Embryonic facial prominence (tissue), 1 donor: ENCODE data around the gene CPT1B.
"Not testable (repeated sequence)": the region's sequence is repeated elsewhere in the genome, so short reads cannot be mapped to it uniquely, and the experiment has no call there.

ENCODE experiments used
- DNase-seq: peaks from one replicate; pipeline ENCODE4 v3.0.0-alpha.2; 2016; ENCODE audit errors: extremely low spot score

The CPT1B gene

DNA sequence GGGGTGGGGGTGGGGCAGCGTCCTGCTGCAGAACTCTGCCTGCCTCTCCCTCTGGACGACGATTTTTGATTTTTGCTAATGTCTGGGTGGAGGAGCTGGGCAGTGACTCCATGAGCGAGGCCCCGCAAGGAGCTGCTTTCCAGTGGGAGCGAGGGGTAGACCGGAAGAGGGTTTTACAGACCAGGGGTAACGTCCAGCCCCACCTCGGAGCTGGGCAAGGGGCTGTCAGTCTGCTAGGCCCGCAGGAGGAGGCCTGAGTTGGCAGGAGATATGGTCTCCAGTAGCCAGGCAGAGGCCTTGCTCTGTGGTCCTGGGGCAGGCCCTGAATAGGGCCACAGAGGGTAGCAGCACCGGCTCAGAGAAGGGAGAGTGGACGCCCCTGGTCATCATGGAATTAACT lies 31.4 kb upstream of the CPT1B start:
- no peak for DNase-seq

DNA sequence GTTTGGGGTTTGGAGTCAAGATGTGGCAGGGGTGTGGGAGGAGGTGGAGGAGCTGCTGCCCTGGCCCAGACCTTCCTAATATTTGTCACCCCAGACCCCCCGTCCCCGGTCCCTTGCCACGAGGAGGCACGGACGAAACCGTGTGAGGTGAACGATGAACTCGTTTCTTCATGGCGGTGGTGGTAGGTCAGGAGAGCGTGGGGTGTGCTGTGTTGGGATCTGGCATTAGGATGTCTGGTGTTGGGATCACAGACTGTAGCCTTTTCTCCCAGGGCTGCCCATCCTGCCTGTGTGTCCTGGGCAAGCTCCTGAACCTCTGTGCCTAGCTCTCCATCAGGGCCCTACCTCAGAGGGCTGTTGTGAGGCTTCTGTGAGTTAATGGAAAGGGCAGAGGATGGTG lies 30.8 kb upstream of the CPT1B start:
- DNase-seq: no peak

DNA sequence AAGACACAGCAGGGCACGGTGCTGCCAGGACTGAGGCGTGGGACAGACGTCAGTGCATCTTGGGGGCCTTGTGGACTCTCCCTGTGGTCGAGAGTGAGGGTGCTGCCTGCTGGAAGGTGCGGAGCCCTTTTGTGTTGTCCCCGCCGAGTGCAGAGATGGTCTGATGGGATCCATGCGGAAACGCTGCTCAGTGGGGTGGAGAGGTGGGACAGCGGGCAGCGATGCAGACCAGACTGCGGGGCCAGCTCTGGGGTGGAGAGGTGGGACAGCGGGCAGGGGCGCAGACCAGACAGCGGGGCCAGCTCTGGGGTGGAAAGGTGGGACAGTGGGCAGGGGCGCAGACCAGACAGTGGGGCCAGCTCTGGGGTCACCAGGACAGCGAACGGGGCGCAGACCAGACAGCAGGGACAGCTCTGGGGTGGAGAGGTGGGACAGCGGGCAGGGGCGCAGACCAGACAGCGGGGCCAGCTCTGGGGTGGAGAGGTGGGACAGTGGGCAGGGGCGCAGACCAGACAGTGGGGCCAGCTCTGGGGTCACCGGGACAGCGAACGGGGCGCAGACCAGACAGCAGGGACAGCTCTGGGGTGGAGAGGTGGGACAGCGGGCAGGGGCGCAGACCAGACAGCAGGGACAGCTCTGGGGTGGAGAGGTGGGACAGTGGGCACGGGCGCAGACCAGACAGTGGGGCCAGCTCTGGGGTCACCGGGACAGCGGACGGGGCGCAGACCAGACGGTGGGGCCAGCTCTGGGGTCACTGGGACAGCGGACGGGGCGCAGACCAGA lies 30.0 kb upstream of the CPT1B start:
- DNase-seq: not testable (repeated sequence)

DNA sequence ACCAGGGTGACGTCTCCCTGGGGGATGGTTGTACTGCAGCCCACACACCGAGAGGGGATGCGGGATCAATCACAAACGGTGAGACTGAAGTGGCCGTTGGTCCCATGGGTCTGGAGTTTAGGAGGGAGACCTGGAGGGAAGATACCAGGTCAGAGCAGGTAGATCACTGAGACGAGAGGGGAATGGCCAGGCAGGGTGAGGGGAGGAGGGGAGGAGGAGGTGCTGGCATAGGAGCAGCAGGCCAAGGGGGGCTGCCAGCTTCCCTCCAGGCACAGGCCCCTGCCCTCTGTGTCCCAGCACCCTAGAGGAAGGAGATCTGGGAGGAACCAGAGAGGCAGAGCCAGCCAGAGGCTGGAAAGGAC lies 29.4 kb upstream of the CPT1B start:
- no peak for DNase-seq

DNA sequence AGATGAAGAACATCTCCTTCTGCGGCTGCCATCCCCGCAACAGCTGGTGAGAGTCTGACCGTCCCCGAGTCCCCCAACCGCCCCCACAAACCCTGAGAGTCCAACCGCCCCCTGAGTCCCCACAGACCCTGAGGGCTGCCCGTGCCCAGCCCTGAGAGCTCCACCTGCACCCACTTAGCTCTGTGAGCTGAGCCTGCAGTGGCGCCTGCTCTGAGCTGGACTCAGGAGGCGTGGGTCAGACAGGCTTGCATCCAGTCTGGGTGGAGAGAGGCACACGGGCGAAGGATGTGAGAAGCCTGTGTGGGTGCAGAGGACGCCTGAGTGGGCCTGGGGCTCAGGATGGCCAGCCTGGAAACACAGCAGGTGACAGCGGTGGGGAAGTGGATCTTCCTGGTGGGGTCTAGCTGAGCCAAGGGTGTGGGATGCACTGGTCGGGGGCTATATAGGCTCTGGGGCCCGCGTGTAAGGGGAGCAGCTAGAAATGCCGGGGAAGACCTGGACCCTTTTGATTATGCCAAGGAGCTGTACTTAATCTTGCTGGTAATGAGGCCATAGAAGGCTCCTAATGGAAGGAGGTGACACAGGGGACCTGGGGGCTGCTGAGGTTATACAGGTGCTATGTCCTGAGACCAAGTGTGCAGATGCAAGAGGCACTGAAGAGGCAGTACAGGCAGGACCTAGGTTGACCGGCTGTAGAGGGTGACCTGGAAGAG lies 28.9 kb upstream of the CPT1B start:
- DNase-seq: no peak

DNA sequence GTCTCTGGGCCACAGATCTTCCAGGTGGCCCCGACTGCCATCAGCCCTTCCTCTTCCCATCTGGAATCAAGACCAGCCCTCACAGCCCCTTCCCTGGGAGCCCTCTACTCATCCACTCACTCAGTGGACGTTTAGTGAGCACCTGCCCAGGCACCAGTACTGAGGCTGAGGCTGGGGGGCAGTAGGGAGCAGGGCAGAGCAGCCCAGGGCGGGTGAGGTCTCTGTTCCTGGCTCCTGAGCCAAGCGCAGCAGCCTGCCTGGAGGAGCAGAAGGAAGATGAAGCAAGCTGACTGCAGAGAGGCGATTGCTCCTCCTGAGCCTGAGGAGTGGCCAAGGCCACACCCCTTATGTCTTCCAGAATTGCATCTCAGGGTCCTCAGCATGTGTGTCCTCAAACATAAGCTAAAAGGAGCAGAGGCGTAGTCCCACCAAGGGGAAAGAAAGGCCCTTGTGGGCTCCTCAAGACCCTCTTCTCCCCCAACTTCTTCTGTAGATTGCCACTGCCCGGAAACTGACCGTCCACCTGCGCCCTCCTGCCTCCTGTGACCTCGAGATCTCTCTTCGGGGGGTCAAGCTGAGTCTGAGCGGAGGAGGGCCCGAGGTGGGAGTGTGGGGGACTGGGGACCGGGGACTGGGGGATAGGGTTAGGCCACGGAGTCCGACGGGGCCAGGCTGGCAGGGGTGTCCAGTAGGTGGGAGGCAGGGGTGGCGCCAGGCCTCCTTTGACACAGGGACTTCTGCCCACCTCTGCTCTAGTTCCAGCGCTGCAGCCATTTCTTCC lies 28.1 kb upstream of the CPT1B start:
- no peak for DNase-seq

DNA sequence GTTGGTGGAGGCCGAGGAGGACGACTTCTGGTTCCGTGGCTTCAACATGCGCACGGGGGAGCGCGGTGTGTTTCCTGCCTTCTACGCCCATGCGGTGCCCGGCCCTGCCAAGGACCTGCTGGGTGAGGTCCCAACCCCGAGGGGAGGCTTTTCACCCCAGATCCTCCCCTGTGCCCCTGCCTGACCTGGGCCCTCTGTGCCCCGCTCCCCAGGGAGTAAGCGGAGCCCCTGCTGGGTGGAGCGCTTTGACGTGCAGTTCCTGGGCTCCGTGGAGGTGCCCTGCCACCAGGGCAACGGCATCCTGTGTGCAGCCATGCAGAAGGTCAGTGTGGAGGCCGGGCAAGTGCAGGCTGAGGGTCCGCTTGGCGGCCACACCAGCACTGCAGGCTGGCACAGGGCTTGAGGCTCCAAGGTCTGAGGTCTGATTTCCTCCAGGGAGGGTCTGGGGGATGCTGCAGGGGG lies 27.4 kb upstream of the CPT1B start:
- no peak for DNase-seq

DNA sequence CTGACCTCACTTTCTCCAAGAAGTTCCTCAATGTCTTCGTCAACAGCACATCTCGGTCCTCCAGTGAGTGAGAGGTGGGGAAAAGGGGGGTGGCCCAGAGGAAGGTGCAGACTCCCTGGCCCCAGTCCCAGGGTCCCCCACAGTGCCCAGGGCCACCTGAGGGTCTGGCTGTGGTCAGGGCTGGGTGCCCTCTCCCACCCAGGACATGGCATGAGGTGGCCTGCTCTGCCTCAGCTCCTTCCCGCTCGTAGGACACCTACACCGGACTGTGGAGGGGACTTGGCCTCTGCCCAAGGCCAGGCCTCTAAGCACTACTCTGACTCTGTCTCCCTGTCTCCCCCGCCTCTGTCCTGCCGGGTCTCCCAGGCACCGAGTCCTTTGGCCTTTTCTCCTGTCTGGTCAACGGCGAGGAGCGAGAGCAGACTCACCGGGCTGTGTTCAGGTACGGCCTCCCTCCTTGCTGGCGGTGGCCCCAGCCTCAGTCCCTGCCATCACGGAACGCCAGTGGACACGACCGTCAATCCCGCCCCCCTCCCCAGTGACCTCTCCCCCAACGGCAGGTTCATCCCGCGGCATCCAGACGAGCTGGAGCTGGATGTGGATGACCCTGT lies 26.9 kb upstream of the CPT1B start:
- DNase-seq: no peak

DNA sequence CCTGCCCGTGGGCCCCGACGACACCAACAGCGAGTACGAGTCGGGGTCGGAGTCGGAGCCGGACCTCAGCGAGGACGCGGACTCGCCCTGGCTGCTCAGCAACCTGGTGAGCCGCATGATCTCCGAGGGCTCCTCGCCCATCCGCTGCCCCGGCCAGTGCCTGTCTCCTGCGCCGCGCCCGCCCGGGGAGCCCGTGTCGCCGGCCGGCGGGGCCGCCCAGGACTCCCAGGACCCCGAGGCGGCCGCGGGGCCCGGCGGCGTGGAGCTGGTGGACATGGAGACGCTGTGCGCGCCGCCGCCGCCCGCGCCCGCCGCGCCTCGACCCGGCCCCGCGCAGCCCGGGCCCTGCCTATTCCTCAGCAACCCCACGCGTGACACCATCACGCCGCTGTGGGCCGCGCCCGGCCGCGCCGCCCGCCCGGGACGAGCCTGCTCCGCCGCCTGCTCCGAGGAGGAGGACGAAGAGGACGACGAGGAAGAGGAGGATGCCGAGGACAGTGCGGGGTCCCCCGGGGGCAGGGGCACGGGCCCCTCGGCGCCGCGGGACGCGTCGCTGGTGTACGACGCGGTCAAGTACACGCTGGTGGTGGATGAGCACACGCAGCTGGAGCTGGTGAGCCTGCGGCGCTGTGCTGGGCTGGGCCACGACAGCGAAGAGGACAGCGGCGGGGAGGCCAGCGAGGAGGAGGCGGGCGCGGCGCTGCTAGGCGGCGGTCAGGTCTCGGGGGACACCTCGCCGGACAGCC lies 26.2 kb upstream of the CPT1B start:
- DNase-seq: no peak

DNA sequence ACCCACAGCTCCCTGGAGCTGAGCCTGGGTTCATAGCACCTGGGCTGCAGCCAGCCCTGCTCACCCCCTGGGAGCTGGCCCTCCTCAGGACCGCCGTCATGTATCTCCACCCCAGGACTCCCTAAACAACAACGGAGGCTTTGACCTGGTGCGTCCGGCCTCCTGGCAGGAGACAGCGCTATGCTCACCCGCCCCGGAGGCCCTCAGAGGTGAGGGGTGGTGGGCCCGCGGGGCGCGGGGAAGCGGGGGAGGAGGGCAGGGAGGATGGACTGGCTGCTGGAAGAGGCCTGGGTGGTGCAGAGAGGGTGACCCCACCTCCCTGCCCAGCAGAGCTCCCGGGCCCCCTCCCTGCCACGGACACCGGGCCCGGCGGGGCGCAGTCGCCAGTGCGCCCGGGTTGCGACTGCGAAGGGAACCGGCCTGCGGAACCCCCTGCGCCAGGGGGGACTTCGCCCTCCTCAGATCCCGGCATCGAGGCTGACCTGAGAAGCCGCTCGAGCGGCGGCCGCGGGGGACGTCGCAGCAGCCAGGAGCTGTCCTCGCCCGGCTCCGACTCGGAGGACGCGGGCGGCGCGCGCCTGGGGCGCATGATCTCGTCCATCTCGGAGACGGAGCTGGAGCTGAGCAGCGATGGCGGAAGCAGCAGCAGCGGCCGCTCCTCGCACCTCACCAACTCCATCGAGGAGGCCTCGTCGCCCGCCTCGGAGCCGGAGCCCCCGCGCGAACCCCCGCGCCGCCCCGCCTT lies 25.5 kb upstream of the CPT1B start:
- DNase-seq: no peak

DNA sequence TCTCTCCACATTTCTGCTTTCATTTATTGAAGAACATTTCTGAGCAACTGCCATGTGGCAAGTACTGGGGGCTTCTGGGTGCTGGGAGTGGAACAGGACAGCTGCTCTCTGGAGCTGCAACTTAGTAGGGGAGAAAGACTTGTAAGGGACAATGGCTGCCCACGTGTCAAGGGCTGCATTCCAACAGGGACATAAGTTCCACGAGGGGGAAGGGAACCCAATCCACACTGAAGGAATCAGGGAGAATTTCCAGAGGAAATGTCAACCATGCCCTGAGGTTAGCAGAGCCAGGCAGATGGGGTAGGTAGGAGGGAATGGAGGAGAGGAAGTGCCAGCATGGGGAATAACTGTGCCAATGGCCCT lies 24.1 kb upstream of the CPT1B start:
- no peak for DNase-seq

DNA sequence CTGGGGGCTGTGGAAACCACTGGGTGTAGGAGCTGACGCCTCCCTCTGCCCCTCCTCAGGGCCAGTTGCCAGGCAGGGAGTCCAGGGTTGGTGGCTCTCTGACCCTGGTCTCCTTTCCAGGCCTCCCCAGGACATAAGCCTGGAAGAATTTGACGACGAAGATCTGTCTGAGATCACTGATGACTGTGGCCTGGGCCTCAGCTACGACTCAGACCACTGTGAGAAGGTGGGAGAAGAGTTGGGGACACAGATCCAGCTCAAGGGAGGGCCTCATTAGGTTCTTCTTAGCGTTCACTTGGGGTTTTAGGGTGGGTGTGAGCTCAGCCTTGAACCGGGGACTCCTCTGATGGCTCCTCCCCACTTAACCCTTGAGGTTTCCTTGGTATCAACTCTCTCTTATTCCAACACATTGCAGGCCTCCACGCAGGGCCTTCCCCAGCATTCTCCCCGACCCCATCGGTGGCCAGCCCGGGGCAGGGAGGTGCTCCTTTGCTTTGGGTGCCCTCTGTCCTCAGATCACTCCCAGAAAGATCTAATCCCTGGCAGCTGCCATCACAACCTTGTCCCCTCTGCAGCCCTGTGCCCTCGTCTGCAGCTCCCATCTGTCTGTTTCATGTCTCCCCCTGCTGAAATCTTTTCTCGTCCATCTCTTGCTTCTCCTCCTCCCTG lies 23.6 kb upstream of the CPT1B start:
- no peak for DNase-seq

DNA sequence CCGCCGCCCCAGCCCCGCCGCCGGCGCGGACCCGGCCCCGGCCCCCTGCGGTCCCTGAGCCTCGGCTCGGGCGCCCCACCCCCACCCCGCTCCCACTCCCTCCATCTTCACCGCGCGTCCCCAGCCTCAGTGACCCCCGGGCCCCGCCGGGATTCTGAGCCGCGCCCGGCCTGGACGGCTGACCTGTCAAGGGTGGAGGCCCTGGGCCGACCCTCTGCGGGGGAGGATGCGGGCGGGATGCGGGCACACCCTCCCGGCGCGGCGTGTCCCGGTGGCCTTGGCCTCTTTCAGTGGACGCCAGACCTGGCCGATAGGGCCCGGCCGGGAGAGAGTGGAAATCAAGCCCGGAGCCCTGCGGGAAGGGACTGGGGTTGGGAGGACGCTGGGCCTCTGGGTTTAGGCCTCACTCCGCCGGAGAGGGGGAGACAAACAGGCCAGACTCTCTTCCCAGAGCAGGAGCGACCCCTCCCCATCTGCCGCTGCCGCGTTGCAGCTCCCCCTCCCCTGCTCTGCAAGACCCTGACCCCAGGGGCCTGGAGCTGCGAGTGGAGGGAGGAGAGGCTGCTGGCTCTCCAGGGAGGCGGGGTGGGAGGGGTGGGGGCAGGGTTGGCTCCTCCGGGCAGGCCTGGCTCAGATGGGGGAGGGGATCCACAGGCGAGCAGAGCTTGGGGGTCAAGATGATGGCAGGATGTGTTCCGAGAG lies 22.9 kb upstream of the CPT1B start:
- no peak for DNase-seq

DNA sequence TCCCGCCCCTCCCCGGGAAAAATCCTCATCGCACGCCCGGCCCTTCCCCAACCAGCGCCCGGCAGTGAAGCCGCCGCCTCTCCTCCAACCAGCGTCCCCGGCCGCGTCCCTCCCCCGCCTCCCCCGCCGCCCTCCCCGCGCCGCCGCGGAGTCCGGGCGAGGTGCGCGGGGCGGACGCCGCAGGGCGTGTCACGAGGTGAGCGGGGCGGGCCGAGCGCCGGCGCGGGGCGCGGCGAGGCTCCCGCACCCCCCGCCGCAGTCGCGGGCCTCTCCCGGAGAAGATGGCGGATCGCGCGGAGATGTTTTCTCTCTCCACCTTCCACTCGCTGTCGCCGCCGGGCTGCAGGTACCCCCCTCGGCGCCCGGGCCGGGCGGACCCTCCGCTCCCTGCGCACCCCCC lies 22.3 kb upstream of the CPT1B start, which contains the start of gene MAPK8IP2:
Gene MAPK8IP2, plus strand, starts transcription at position 256 of the 400 bp plus-strand sequence. Its CDS starts 26 bp downstream, at position 282.
- DNase-seq: no peak

DNA sequence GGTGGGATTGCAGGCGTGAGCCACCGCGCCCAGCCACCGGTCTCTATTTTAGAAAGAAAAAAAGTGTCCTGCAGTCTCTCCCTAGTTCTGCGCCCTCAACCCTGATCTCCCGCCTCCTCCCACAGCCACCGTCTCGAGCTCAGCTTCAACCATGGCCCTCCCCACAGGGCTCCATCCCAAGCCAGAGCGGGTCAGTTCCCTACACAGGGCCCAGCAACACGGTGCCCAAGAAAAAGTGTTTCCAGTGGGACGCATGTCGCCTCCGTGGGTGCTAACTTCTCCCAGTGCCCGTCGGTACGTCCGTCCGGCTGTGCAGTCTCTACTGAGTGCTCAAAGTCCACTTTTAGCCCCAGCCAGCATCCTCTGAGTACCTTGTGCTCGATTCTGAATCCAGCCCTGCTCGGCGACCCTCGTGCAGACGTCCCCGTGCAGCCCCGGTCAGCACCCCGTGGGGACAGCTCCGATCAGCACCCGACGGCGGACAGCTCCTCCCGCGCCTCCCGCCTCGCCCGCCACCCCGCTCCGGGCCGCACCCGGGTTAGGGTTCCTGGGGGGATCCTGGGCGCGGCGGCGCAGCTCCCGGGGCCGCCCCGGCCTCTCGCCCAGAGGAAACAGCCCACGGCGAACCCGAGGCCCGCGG lies 21.7 kb upstream of the CPT1B start:
- no peak for DNase-seq

DNA sequence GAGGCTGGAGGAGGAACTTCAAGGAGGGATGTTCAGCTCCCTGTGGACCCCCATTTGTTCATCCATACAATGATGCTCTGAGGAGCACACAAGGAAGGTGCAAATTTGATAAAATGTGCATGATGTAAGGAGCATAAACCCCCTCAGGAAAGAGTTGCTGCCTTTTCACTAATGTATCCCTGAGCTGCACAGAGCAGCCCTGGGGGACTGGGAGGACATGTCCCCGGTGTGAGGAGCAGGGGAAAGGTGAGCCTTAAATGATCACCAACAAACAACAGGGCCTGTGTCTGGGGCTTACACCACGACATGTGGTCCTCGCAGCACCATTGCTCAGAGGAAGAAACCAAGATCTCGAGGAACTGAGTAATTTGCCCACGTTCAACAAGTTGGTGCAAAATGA lies 18.9 kb upstream of the CPT1B start:
- DNase-seq: no peak

DNA sequence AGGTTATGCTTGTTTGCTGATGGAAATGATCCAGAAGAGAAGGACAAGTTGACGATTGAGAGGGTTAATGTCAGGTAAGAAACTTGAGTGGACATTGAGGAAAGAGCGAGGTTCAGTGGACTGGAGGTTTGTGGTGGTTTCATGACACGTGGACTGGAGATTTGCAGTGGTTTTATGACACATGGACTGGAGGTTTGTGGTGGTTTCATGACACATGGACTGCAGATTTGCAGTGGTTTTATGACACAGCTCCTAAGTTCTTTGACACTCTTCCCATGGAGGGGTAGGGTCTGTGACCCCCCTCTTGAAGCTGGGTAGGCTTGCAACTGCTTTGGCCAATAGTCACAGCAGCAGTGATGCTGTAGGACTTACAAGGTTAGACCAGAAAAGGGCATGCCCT lies 17.0 kb upstream of the CPT1B start:
- DNase-seq: no peak

DNA sequence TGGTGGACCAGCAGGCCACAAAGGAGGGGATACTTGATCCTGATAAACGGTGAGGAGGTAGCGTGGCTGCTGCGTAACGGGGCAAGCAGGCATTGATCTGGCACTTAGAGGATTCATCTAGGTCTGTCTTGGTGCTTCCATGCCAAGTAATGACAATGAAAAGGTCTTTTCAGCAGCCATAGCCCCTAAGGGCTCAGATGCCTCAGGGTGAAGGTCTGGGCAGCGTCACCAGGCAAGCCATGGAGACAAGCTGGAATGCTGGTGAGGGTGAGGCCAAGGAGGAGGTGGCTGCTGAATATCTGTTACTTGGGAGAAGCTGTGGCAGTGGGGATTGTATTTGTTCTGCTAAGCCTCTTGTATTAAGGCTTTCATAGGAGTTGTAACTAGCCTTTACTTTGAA lies 9.2 kb upstream of the CPT1B start:
- no peak for DNase-seq

DNA sequence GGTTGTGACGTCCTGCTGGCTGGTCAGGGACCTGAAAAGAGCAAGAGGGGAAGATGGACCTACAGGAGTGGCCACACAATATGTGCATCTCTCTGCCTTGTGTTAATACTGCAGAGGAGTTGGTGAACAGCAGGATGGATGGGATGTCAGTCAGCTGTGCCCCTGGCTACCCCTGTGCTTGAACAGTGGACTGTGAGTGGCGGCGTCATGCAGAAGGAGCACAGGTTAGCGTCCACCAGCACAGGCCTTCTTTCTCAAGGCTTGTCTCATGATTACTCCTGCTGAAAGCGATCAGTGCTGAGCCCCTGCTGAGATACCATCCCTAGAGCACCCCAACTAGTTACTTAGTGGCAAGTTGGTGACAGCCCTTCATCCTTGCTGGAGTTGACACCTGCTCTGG lies 8.2 kb upstream of the CPT1B start:
- no peak for DNase-seq
